ENCODE results near the gene OR5AN1. TPM values are rescaled to one million over a fixed set of nuclear protein-coding genes. Genes with fewer than 3 reads are reported as not detected.

The OR5AN1 gene
- total RNA-seq, 1 donor from 2014 or later, result not detected

DNA sequence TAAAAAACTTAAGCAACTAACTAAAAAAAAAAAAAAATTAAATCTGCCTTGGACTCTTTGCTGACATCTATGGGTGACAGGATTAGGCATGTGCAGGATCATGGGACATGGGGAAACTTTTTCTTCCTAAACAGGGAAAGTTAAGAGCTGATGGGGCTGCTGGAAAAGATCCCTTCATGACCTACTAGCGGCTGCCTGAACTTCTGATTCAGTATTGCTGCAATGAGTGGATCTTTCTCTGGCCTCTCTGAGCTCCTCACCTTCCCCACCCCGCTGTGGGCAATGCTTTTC is 42.5 kb downstream of the OR5AN1 start:
- no peak overlapping the region for H2AFZ ChIP-seq (replicated peaks)
- peaks cover 22% of the 10 kb centered on the region for H3K9me3 Mint-ChIP-seq
- no peaks in the 10 kb centered on the region for H3F3A ChIP-seq (ENCODE audit: low read depth)
- H3K4me2 ChIP-seq, result no peak overlapping the region
- no peaks in the 10 kb centered on the region for H3K27me3 ChIP-seq
- H3K4me1 Mint-ChIP-seq, result no peaks in the 10 kb centered on the region
- H3K79me2 ChIP-seq (ENCODE audit: low read depth), result no peaks in the 10 kb centered on the region
- peaks cover 37% of the 10 kb centered on the region for H3K9me3 ChIP-seq (ENCODE audit: low read depth)
- H3K27me3 Mint-ChIP-seq (ENCODE audit: insufficient read depth, low read depth), result peaks cover 2% of the 10 kb centered on the region
- H4K20me1 ChIP-seq (ENCODE audit: low read depth), result no peaks in the 10 kb centered on the region
- no peak overlapping the region for H3K27ac ChIP-seq
- H3K4me3 ChIP-seq, result no peak overlapping the region
- H3K36me3 Mint-ChIP-seq, result no peaks in the 10 kb centered on the region
- no peaks in the 10 kb centered on the region for H3K36me3 ChIP-seq
- DNase-seq (ENCODE audit: low spot score), result no peak
- H3K4me1 ChIP-seq, result no peaks in the 10 kb centered on the region
- TF ChIP-seq, protein P1, sequence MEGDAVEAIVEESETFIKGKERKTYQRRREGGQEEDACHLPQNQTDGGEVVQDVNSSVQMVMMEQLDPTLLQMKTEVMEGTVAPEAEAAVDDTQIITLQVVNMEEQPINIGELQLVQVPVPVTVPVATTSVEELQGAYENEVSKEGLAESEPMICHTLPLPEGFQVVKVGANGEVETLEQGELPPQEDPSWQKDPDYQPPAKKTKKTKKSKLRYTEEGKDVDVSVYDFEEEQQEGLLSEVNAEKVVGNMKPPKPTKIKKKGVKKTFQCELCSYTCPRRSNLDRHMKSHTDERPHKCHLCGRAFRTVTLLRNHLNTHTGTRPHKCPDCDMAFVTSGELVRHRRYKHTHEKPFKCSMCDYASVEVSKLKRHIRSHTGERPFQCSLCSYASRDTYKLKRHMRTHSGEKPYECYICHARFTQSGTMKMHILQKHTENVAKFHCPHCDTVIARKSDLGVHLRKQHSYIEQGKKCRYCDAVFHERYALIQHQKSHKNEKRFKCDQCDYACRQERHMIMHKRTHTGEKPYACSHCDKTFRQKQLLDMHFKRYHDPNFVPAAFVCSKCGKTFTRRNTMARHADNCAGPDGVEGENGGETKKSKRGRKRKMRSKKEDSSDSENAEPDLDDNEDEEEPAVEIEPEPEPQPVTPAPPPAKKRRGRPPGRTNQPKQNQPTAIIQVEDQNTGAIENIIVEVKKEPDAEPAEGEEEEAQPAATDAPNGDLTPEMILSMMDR (IDR thresholded peaks at IDR 0.05), result no peak
- TF ChIP-seq EZH2 (IDR thresholded peaks at IDR 0.05), result no peak
- no peak for TF ChIP-seq EZH2phosphoT487 (IDR thresholded peaks at IDR 0.05)
- no peak overlapping the region for H3K9ac ChIP-seq
- no peak overlapping the region for H3K27ac Mint-ChIP-seq
- H3K4me3 Mint-ChIP-seq, result no peak overlapping the region

DNA sequence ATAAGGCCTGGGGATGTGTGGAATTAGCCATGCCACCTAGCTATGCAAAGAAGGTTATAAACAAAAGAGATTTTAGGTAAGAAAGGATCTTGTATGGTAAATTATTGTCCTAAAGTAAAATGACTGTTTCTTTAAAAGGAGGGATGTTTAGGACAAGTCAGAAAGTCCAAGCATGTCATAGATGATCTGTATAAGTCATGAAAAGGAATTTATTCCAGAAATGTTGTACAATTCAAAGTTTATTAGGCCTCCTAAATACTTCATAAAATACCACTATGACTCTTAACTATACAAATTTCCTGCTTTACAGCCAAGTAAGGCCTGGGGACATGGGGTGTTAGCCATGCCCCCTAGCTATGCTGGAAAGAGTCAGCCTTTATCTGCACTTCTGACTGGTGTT is 44.9 kb downstream of the OR5AN1 start:
- no peaks in the 10 kb centered on the region for H3K27me3 ChIP-seq
- Mint-ChIP-seq H3K36me3 (no peaks in the 10 kb centered on the region), H3K9me3 (peaks cover 26% of the 10 kb centered on the region), H3K4me1 (no peaks in the 10 kb centered on the region), H3K27me3 (ENCODE audit: insufficient read depth, low read depth) (no peaks in the 10 kb centered on the region), H3K4me3 (no peak overlapping the region), H3K27ac (no peak overlapping the region)
- TF ChIP-seq, protein P1 (IDR thresholded peaks at IDR 0.05), result no peak
- TF ChIP-seq EZH2 (IDR thresholded peaks at IDR 0.05) (no peak), EZH2phosphoT487 (IDR thresholded peaks at IDR 0.05) (no peak)
- no peak overlapping the region for H3K27ac ChIP-seq
- no peak overlapping the region for H3K4me2 ChIP-seq
- no peak overlapping the region for H2AFZ ChIP-seq (replicated peaks)
- no peak overlapping the region for H3K4me3 ChIP-seq
- H3K36me3 ChIP-seq, result no peaks in the 10 kb centered on the region
- H4K20me1 ChIP-seq (ENCODE audit: low read depth), result no peaks in the 10 kb centered on the region
- peak; percentile 12 for DNase-seq (ENCODE audit: low spot score)
- no peaks in the 10 kb centered on the region for H3K4me1 ChIP-seq
- no peaks in the 10 kb centered on the region for H3F3A ChIP-seq (ENCODE audit: low read depth)
- peaks cover 30% of the 10 kb centered on the region for H3K9me3 ChIP-seq (ENCODE audit: low read depth)
- H3K9ac ChIP-seq, result no peak overlapping the region
- H3K79me2 ChIP-seq (ENCODE audit: low read depth), result no peaks in the 10 kb centered on the region

DNA sequence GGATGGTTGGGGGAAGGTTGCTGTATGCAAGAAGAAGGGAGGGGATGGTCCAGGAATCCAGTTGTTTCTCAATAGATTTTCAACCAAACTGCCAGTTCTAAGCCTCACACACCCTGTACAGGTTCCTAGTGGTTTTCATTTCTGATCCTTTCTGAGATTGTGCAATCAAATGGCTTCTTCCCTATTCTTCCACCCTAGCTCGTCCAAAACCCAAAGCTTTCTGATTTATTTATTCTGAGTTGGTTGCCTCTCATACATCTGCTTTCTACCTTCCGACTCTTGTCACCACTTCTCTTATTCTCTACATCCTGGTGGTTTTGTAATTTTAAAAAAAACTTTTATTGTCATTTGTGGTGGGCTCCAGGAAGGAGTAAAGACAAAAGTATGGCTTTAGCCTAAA is 55.0 kb downstream of the OR5AN1 start:
- no peaks in the 10 kb centered on the region for H4K20me1 ChIP-seq (ENCODE audit: low read depth)
- H3K36me3 ChIP-seq, result no peaks in the 10 kb centered on the region
- Mint-ChIP-seq H3K4me1 (no peaks in the 10 kb centered on the region), H3K4me3 (no peak overlapping the region), H3K36me3 (no peaks in the 10 kb centered on the region), H3K9me3 (peaks cover 2% of the 10 kb centered on the region), H3K27ac (no peak overlapping the region), H3K27me3 (ENCODE audit: insufficient read depth, low read depth) (no peaks in the 10 kb centered on the region)
- H3K9me3 ChIP-seq (ENCODE audit: low read depth), result no peaks in the 10 kb centered on the region
- H3K27me3 ChIP-seq, result no peaks in the 10 kb centered on the region
- no peak overlapping the region for H2AFZ ChIP-seq (replicated peaks)
- H3K4me2 ChIP-seq, result no peak overlapping the region
- H3K79me2 ChIP-seq (ENCODE audit: low read depth), result no peaks in the 10 kb centered on the region
- no peak for TF ChIP-seq EZH2 (IDR thresholded peaks at IDR 0.05)
- no peak for TF ChIP-seq EZH2phosphoT487 (IDR thresholded peaks at IDR 0.05)
- TF ChIP-seq, protein P1 (IDR thresholded peaks at IDR 0.05), result no peak
- no peak overlapping the region for H3K9ac ChIP-seq
- no peak overlapping the region for H3K4me3 ChIP-seq
- no peaks in the 10 kb centered on the region for H3F3A ChIP-seq (ENCODE audit: low read depth)
- no peak for DNase-seq (ENCODE audit: low spot score)
- no peaks in the 10 kb centered on the region for H3K4me1 ChIP-seq
- H3K27ac ChIP-seq, result no peak overlapping the region

DNA sequence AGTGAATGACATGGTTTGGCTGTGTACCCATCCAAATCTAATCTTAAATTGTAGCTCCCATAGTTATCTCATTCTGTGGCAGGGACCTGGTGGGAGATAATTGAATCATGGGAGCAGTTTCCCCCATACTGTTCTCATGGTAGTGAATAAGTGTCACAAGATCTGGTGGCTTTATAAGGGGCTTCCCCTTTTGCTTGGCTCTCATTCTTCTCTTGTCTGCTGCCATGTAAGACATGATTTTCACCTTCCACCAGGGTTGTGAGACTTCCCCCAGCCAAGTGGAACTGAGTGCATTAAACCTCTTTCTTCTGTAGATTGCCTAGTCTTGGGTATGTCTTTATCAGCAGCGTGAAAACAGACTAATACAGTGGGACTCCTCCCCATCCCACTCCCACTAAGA is 56.4 kb downstream of the OR5AN1 start:
- Histone ChIP-seq H3K9ac (no peak overlapping the region), H3K9me3 (ENCODE audit: low read depth) (no peaks in the 10 kb centered on the region), H2AFZ (replicated peaks) (no peak overlapping the region), H3K27me3 (no peaks in the 10 kb centered on the region), H3K4me2 (no peak overlapping the region), H4K20me1 (ENCODE audit: low read depth) (no peaks in the 10 kb centered on the region), H3K4me1 (no peaks in the 10 kb centered on the region), H3K36me3 (no peaks in the 10 kb centered on the region), H3K4me3 (no peak overlapping the region), H3K27ac (no peak overlapping the region), H3K79me2 (ENCODE audit: low read depth) (no peaks in the 10 kb centered on the region), H3F3A (ENCODE audit: low read depth) (no peaks in the 10 kb centered on the region)
- Mint-ChIP-seq H3K27me3 (ENCODE audit: insufficient read depth, low read depth) (no peaks in the 10 kb centered on the region), H3K9me3 (peaks cover 2% of the 10 kb centered on the region), H3K36me3 (no peaks in the 10 kb centered on the region), H3K4me3 (no peak overlapping the region), H3K27ac (no peak overlapping the region), H3K4me1 (no peaks in the 10 kb centered on the region)
- DNase-seq (ENCODE audit: low spot score), result no peak
- TF ChIP-seq EZH2 (IDR thresholded peaks at IDR 0.05), result no peak
- TF ChIP-seq, protein P1 (IDR thresholded peaks at IDR 0.05), result no peak
- TF ChIP-seq EZH2phosphoT487 (IDR thresholded peaks at IDR 0.05), result no peak
